Liver (tissue), 3 donors: ENCODE results near the gene FOXJ2.

Experiments used
- EGR1 ChIP-seq, 2 donors: IDR thresholded peaks; 2 replicates each; pipeline ENCODE4 v1.6.1; 2016 to 2018; ENCODE audit warnings: antibody characterized with exemption in 2 of 2, low read depth in 2 of 2
- FOXA1 ChIP-seq: IDR thresholded peaks from 2 replicates; pipeline ENCODE4 v1.6.1; 2016; ENCODE audit warnings: antibody characterized with exemption
- GABPA ChIP-seq, 2 donors: IDR thresholded peaks in 1 of 2; conservative IDR thresholded peaks in 1 of 2; 2 replicates each; pipeline ENCODE4 v1.6.1; 2016; ENCODE audit warnings: antibody characterized with exemption in 2 of 2, mild to moderate bottlenecking in 1 of 2, moderate library complexity in 1 of 2
- JUND ChIP-seq, 2 donors: IDR thresholded peaks; 2 replicates each; pipeline ENCODE4 v1.6.1; 2016; ENCODE audit warnings: antibody characterized with exemption in 2 of 2
- NR2F2 ChIP-seq: IDR thresholded peaks from 2 replicates; pipeline ENCODE4 v1.6.1; 2016; ENCODE audit warnings: antibody characterized with exemption
- RAD21 ChIP-seq, 2 donors: IDR thresholded peaks; 2 replicates each; pipeline ENCODE4 v1.6.1; 2016; ENCODE audit warnings: antibody characterized with exemption in 2 of 2, mild to moderate bottlenecking in 2 of 2
- SP1 ChIP-seq: IDR thresholded peaks from 2 replicates; pipeline ENCODE4 v1.6.1; 2018; ENCODE audit warnings: antibody characterized with exemption, mild to moderate bottlenecking
- TAF1 ChIP-seq: conservative IDR thresholded peaks from 2 replicates; pipeline ENCODE4 v1.6.1; 2016; ENCODE audit warnings: antibody characterized with exemption, mild to moderate bottlenecking
- YY1 ChIP-seq: IDR thresholded peaks from 2 replicates; pipeline ENCODE4 v1.6.1; 2016; ENCODE audit warnings: antibody characterized with exemption, mild to moderate bottlenecking
- TF ChIP-seq, protein P1 (sequence below): IDR thresholded peaks from 2 replicates; pipeline ENCODE4 v1.6.1; 2016; ENCODE audit warnings: antibody characterized with exemption
- TF ChIP-seq, protein P2 (sequence below): fragments of 150-350 bp; IDR thresholded peaks from 2 replicates; pipeline ENCODE4 v1.5.1; 2017; ENCODE audit warnings: improper control_type of control experiment, low read depth, low read length; ENCODE audit not compliant: missing input control
- TF ChIP-seq, protein P3 (sequence below): IDR thresholded peaks from 2 replicates; pipeline ENCODE4 v1.6.1; 2016; ENCODE audit warnings: antibody characterized with exemption
- TF ChIP-seq, protein P4 (sequence below): IDR thresholded peaks from 2 replicates; pipeline ENCODE4 v1.6.1; 2016; ENCODE audit warnings: antibody characterized with exemption, mild to moderate bottlenecking
- donor health status: healthy.
- donor health status: healthy.

DNA sequence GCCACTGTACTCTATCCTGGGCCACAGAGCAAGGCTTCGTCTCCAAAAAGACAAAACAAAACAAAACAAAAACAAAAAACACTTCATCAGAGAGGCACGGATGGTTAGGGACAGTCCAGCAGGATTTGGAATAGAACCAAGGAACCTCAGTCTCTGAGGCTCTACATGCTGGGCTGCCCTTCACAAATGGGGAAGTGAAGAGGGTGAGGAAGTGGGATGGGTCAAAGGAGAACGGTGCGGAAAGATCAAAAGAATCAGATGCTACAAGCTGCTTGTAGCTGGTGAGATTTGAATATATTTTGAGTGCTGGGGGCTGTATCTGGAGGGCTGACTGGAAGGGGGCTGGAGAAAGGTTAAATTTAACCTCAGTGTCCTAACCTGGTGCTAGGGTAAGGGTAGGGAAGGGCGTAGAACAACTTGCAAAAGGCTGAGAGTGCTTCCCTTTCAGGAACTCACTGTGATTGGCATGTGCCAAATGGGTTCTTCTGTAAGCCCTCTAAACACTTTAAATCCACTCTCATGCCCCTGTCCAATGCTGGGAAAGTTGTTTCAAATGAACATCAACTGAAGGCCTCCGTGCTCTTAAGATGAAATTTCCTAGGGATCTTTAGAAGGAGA, 4.6 kb downstream of the FOXJ2 start:
- TF ChIP-seq JUND (IDR thresholded peaks at IDR 0.05), result no peak
- TF ChIP-seq, protein P1, sequence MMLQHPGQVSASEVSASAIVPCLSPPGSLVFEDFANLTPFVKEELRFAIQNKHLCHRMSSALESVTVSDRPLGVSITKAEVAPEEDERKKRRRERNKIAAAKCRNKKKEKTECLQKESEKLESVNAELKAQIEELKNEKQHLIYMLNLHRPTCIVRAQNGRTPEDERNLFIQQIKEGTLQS, result no peak
- TF ChIP-seq, protein P2, sequence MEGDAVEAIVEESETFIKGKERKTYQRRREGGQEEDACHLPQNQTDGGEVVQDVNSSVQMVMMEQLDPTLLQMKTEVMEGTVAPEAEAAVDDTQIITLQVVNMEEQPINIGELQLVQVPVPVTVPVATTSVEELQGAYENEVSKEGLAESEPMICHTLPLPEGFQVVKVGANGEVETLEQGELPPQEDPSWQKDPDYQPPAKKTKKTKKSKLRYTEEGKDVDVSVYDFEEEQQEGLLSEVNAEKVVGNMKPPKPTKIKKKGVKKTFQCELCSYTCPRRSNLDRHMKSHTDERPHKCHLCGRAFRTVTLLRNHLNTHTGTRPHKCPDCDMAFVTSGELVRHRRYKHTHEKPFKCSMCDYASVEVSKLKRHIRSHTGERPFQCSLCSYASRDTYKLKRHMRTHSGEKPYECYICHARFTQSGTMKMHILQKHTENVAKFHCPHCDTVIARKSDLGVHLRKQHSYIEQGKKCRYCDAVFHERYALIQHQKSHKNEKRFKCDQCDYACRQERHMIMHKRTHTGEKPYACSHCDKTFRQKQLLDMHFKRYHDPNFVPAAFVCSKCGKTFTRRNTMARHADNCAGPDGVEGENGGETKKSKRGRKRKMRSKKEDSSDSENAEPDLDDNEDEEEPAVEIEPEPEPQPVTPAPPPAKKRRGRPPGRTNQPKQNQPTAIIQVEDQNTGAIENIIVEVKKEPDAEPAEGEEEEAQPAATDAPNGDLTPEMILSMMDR, result no peak
- TF ChIP-seq NR2F2, result no peak
- no peak for TF ChIP-seq GABPA (IDR thresholded peaks at IDR 0.05 in 1 of 2, conservative IDR thresholded peaks at IDR 0.05 in 1 of 2)
- TF ChIP-seq, protein P3, sequence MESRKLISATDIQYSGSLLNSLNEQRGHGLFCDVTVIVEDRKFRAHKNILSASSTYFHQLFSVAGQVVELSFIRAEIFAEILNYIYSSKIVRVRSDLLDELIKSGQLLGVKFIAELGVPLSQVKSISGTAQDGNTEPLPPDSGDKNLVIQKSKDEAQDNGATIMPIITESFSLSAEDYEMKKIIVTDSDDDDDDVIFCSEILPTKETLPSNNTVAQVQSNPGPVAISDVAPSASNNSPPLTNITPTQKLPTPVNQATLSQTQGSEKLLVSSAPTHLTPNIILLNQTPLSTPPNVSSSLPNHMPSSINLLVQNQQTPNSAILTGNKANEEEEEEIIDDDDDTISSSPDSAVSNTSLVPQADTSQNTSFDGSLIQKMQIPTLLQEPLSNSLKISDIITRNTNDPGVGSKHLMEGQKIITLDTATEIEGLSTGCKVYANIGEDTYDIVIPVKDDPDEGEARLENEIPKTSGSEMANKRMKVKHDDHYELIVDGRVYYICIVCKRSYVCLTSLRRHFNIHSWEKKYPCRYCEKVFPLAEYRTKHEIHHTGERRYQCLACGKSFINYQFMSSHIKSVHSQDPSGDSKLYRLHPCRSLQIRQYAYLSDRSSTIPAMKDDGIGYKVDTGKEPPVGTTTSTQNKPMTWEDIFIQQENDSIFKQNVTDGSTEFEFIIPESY, result no peak
- no peak for TF ChIP-seq RAD21 (IDR thresholded peaks at IDR 0.05)
- TF ChIP-seq YY1, result no peak
- no peak for TF ChIP-seq TAF1
- TF ChIP-seq, protein P4, sequence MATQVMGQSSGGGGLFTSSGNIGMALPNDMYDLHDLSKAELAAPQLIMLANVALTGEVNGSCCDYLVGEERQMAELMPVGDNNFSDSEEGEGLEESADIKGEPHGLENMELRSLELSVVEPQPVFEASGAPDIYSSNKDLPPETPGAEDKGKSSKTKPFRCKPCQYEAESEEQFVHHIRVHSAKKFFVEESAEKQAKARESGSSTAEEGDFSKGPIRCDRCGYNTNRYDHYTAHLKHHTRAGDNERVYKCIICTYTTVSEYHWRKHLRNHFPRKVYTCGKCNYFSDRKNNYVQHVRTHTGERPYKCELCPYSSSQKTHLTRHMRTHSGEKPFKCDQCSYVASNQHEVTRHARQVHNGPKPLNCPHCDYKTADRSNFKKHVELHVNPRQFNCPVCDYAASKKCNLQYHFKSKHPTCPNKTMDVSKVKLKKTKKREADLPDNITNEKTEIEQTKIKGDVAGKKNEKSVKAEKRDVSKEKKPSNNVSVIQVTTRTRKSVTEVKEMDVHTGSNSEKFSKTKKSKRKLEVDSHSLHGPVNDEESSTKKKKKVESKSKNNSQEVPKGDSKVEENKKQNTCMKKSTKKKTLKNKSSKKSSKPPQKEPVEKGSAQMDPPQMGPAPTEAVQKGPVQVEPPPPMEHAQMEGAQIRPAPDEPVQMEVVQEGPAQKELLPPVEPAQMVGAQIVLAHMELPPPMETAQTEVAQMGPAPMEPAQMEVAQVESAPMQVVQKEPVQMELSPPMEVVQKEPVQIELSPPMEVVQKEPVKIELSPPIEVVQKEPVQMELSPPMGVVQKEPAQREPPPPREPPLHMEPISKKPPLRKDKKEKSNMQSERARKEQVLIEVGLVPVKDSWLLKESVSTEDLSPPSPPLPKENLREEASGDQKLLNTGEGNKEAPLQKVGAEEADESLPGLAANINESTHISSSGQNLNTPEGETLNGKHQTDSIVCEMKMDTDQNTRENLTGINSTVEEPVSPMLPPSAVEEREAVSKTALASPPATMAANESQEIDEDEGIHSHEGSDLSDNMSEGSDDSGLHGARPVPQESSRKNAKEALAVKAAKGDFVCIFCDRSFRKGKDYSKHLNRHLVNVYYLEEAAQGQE, result no peak
- no peak for TF ChIP-seq EGR1 (IDR thresholded peaks at IDR 0.05; ENCODE audit: low read depth in 2 of 2)
- TF ChIP-seq SP1, result no peak
- no peak for TF ChIP-seq FOXA1
